HG03066 (cell line): ENCODE measurements around the gene UBE2E1.

Source experiments
- ATAC-seq: cut with Tn5 transposase; IDR thresholded peaks from one replicate; pipeline ENCODE4 v1.9.1; 2021; ENCODE audit warnings: low read depth; ENCODE audit not compliant: unreplicated experiment

The UBE2E1 gene

GRCh38 chr3:23805633-23806533, at the start of gene UBE2E1:
Gene UBE2E1 (plus strand): TSS chr3:23805955. CDS start chr3:23807270, 1,315 bp downstream.
- ATAC-seq, result peak; percentile 57

GRCh38 chr3:23756206-23756840, 49.4 kb upstream of the UBE2E1 start:
- no peak for ATAC-seq

- no peak for ATAC-seq
Measured at GRCh38 chr3:23758253-23758838, 47.4 kb upstream of the UBE2E1 start.

GRCh38 chr3:23760325-23760724, 45.4 kb upstream of the UBE2E1 start:
- peak; percentile 5 for ATAC-seq

GRCh38 chr3:23760871-23761373, 44.8 kb upstream of the UBE2E1 start:
- ATAC-seq, result peak; percentile 32

- ATAC-seq, result peak; percentile 36
Measured at GRCh38 chr3:23761440-23761896, 44.3 kb upstream of the UBE2E1 start.

- ATAC-seq, result peak; percentile 77
Measured at GRCh38 chr3:23762214-23762613, 43.5 kb upstream of the UBE2E1 start.

GRCh38 chr3:23762759-23763477, 42.8 kb upstream of the UBE2E1 start:
- no peak for ATAC-seq

GRCh38 chr3:23764407-23764806, 41.3 kb upstream of the UBE2E1 start:
- no peak for ATAC-seq

- ATAC-seq, result no peak
Measured at GRCh38 chr3:23767546-23767945, 38.2 kb upstream of the UBE2E1 start.

- no peak for ATAC-seq
Measured at GRCh38 chr3:23775254-23775909, 30.4 kb upstream of the UBE2E1 start.

- ATAC-seq, result no peak
Measured at GRCh38 chr3:23776352-23776891, 29.3 kb upstream of the UBE2E1 start.

- ATAC-seq, result no peak
Measured at GRCh38 chr3:23778446-23778845, 27.3 kb upstream of the UBE2E1 start.

- no peak for ATAC-seq
Measured at GRCh38 chr3:23779841-23780240, 25.9 kb upstream of the UBE2E1 start.

- ATAC-seq, result no peak
Measured at GRCh38 chr3:23781051-23781450, 24.7 kb upstream of the UBE2E1 start.

GRCh38 chr3:23781871-23782270, 23.9 kb upstream of the UBE2E1 start:
- no peak for ATAC-seq

- no peak for ATAC-seq
Measured at GRCh38 chr3:23785097-23785645, 20.6 kb upstream of the UBE2E1 start.

GRCh38 chr3:23785882-23786281, 19.9 kb upstream of the UBE2E1 start:
- ATAC-seq, result no peak

GRCh38 chr3:23791678-23792077, 14.1 kb upstream of the UBE2E1 start:
- no peak for ATAC-seq
